HG02870 (cell line): ENCODE data around the gene UBE2L5.
A peak's percentile ranks its signal among the peaks of the same experiment; 100 is the strongest.

Experiments
- ATAC-seq: cut with Tn5 transposase; IDR thresholded peaks from one replicate; pipeline ENCODE4 v1.9.1; 2021; ENCODE audit warnings: mild to moderate bottlenecking, moderate library complexity; ENCODE audit not compliant: unreplicated experiment

The UBE2L5 gene

DNA sequence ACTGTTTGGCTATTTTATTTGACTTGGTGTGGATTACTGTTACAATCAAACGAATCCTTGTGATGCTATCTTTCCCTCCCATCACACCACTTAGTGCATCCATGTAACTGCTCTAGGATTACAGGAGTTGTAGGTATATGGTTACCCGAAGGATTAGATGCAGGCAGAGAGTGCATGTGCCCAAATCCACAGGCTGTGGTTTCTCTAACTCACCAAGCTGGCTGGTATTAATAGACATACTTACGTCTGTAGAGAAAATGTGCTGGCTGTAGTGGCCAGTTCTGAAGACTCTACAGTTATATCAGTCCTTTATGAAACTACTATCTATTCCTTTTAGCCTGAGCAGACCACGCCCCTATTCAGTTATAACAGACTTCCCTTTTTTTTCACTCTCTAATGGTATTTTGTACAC, 44.6 kb downstream of the UBE2L5 start:
- no peak for ATAC-seq

- ATAC-seq = no peak
These were observed 51.4 kb downstream of the UBE2L5 start for GRCh38 chr13:30473675-30474074.

- peak; percentile 94 for ATAC-seq
These were observed 55.3 kb downstream of the UBE2L5 start for GRCh38 chr13:30477346-30478195.
